Measurements from ENCODE around the gene IRS1.

IRS1 gene

DNA sequence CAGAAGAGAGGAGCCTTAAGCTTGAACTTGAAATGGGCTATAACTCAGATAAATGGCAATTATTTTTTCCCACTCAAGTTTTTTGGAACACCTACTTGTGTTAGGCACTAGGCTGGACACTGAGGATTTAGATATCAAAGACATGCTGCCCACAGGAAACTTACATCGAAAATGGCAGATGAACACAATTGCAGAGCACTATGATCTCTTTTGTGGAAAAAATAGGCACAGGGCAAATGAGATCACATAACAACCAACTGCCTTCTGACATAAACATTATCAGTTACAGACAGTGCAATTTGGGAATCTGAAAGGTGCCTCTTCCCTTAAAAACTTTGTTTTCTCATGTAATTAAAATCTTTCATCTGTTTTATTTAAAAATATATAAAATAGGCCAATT lies 3.8 kb upstream of the IRS1 start:
- Histone ChIP-seq H3K27me3 (ENCODE audit: control insufficient read depth, insufficient read depth, low read length) (no peaks in the 10 kb centered on the region), H3K9ac (ENCODE audit: low read depth, low read length) (no peak overlapping the region), H3K4me3 (ENCODE audit: low read depth, low read length) (no peak overlapping the region), H3K4me1 (ENCODE audit: control insufficient read depth, insufficient read depth, low read length) (no peaks in the 10 kb centered on the region), H3K9me3 (ENCODE audit: control insufficient read depth, insufficient read depth, low read length) (no peaks in the 10 kb centered on the region), H3K36me3 (ENCODE audit: control insufficient read depth, insufficient read depth, low read length) (no peaks in the 10 kb centered on the region)

DNA sequence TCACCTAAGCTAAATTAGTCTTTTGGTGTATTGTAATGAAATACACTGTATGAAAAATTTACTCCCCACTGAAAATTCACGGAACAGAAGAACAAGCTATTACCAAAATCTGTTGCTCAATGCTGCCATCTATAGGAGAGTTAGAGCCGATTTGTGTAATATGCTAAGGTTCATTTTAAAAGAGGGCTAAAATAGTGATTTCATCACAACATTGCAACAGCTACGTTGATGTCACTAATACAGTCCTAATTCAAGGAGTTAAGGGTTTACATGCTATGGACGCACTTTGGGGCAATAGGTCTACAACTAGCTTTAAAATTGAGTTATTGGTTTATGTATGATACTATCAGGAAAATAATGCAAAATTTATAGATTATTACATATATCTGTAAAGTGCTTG lies 3.0 kb upstream of the IRS1 start:
- H3K9me3 ChIP-seq (ENCODE audit: control insufficient read depth, insufficient read depth, low read length), result no peaks in the 10 kb centered on the region
- no peak overlapping the region for H3K9ac ChIP-seq (ENCODE audit: low read depth, low read length)
- no peak overlapping the region for H3K4me3 ChIP-seq (ENCODE audit: low read depth, low read length)
- H3K4me1 ChIP-seq (ENCODE audit: control insufficient read depth, insufficient read depth, low read length), result no peaks in the 10 kb centered on the region
- no peaks in the 10 kb centered on the region for H3K27me3 ChIP-seq (ENCODE audit: control insufficient read depth, insufficient read depth, low read length)
- peaks cover 3% of the 10 kb centered on the region for H3K36me3 ChIP-seq (ENCODE audit: control insufficient read depth, insufficient read depth, low read length)

DNA sequence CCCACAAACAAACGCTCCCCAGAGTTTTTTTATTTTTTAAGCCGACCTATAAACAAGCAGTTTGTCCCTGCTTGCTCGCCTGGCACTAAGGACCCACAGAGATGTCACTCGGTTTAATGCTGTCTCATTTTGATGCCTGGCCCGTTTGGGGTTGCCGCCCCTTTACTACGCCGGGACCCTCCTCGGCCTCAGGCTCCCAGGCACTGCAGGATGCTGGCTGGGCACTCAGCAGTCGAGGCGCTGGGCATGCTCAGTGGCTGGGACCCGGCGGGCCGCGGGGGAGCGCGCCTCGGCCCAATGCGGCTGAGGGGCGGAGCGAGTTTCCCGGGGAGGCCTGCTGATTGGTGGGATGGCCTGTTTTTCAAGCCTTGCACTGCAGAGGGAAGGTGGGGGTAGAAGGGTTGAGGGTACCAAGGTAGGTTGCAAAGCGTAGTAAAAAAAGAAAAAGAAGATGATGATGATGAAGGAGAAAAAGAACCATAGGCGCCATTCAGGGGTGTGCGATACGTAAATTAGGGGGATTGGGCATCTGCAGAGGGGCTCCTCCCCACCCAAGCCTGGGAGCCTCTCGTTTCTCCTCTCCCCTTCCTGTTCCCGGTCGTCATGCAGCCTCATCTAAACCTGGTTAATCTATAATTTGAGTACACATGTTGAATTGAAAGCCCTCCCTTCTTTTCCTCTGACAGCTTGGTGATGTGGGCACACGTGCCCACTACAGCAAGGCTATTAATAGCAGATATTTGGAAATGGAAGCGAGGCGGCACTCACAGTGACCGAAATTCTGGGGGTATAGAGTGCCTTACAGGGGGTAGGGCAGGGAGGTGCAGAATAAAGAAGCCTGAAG lies 1.5 kb upstream of the IRS1 start:
- Histone ChIP-seq H3K36me3 (ENCODE audit: control insufficient read depth, insufficient read depth, low read length) (peaks cover 15% of the 10 kb centered on the region), H3K9me3 (ENCODE audit: control insufficient read depth, insufficient read depth, low read length) (no peaks in the 10 kb centered on the region), H3K9ac (ENCODE audit: low read depth, low read length) (no peak overlapping the region), H3K27me3 (ENCODE audit: control insufficient read depth, insufficient read depth, low read length) (no peaks in the 10 kb centered on the region), H3K4me3 (ENCODE audit: low read depth, low read length) (peak overlapping the region; percentile 84), H3K4me1 (ENCODE audit: control insufficient read depth, insufficient read depth, low read length) (no peaks in the 10 kb centered on the region)

DNA sequence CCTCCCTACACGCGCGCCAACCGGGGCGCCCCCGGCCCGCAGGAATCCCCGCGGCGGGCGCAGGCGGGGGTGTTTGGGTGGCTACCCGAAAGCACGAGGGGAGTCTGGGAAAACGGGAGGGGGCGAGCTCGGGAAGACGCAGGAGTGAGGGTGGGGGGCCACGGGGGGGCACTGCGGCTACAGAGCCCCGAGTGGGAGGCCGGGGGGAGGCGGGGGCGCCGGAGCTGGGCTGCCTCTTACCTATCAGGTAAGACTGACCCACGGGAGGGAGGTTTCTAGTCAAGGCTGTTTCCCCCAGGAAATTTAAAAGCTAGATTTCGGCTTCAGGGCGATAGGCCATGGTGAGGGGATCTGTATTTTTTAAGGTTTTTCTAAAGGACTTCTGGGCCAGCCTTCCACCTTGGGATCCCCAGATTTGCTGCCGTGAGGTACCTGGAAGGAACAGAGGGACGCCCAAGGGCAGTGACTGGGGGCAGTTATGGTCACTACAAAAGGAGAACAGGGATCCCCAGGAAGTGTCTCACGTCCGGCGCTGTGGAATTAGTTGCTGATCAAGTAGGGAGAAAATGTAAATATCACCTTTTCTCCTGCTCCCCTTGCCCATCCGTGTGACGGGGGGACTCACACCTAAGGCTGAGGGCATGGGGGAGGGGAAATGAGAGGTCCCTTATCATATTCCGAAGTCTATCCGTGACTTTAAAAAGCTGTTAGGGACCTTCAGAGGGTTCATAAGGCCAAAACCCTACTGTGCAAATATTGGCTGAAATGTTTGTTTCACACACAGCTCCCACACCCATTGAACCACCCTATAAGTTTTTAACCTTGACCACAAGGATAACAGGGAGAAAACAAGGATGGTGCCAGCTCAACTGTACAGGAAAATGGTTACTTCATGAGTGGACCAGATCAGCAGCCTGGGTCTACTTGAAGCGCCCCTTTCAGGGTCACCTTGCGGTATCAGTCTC lies 638 bp upstream of the IRS1 start:
- no peak overlapping the region for H3K9ac ChIP-seq (ENCODE audit: low read depth, low read length)
- no peaks in the 10 kb centered on the region for H3K27me3 ChIP-seq (ENCODE audit: control insufficient read depth, insufficient read depth, low read length)
- no peaks in the 10 kb centered on the region for H3K4me1 ChIP-seq (ENCODE audit: control insufficient read depth, insufficient read depth, low read length)

DNA sequence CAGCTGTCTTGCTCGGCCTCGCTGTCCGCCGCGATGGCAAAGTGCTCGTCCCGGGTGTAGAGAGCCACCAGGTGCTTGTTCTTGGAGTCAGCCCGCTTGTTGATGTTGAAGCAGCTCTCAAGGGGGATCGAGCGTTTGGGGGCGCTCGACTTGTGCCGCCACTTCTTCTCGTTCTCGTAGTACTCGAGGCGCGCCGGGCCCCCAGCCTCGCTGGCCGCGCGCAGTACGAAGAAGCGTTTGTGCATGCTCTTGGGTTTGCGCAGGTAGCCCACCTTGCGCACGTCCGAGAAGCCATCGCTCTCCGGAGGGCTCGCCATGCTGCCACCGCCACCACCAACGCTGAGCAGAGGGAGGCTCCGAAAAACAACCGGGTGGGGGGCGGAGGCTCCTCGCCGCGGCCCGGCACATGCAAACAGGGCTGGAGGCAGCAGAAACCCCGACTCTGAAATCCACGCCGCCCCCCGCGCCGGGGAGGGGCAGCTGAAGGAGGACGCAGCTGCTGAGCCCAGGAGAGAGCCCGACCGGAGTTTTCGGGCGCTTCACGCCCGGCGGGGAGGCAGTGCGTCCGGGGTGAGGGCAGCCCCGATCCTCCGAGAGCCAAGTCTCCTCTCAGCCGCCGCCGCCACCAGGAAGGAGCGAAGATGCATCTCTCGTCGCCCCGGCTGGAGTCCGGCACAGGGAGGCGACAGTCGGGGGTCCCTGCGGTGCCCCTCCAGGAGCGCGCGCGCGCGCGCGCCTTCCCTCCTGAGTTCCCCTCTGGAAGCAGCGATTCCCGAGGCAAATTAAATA lies 1.0 kb downstream of the IRS1 start:
- Histone ChIP-seq H3K27me3 (ENCODE audit: control insufficient read depth, insufficient read depth, low read length) (no peaks in the 10 kb centered on the region), H3K9me3 (ENCODE audit: control insufficient read depth, insufficient read depth, low read length) (no peaks in the 10 kb centered on the region), H3K36me3 (ENCODE audit: control insufficient read depth, insufficient read depth, low read length) (peaks cover 20% of the 10 kb centered on the region), H3K4me3 (ENCODE audit: low read depth, low read length) (peak overlapping the region; percentile 63), H3K4me1 (ENCODE audit: control insufficient read depth, insufficient read depth, low read length) (no peaks in the 10 kb centered on the region), H3K9ac (ENCODE audit: low read depth, low read length) (no peak overlapping the region)

More for the DNA sequence above, 638 bp upstream of the IRS1 start:
- H3K4me3 ChIP-seq (ENCODE audit: low read depth, low read length), result peak overlapping the region; percentile 84
- peaks cover 20% of the 10 kb centered on the region for H3K36me3 ChIP-seq (ENCODE audit: control insufficient read depth, insufficient read depth, low read length)
- H3K9me3 ChIP-seq (ENCODE audit: control insufficient read depth, insufficient read depth, low read length), result no peaks in the 10 kb centered on the region

DNA sequence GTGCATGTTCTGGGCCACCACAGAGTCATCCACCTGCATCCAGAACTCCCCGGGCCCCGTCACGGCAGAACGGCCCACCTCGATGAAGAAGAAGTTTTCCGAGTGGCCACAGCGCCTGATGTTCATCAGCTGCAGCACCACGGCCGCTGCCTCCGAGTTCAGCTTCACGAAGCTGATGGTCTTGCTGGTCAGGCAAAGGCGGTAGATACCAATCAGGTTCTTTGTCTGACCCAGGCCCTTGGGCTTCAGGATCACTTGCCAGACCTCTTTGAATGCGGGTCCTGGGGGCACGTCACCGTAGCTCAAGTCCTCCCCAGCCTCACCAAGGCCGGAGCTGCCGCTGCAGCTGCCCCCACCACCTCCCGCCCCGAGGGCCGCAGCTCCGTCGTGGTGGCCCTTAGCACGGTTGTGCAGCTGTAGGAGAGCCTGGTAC lies 1.6 kb downstream of the IRS1 start:
- H3K9me3 ChIP-seq (ENCODE audit: control insufficient read depth, insufficient read depth, low read length), result no peaks in the 10 kb centered on the region

DNA sequence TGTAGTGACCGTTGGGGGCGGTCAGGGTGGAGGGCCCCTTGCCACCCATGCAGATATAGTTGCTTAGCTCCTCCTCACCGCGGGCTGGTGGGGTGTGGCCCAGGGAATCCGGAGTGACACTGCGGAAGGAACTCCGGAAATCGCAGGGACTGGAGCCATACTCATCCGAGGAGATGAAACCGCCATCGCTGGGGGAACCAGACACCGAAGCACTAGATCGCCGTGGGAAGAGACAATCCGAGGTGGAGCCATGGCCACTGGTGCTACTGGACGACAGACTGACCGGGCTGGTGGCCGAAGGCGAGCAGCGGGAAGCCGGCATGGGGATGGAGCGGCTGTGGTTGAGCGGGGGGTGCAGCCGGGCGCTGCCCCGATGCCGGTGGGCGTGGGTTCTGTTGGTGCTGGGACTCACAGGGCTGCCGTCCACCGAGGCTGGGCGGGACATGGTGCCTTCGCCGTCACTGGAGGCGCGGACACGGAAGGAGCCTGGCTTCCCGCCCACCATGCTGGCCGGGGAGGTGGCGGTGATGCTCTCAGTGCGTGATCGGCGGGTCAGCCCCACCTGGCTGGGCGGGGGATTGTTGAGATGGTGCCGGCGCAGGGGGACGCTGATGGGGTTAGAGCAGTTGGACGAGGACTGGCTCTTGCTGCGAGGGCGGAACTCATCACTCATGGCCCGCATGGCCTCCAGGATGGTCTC lies 2.2 kb downstream of the IRS1 start:
- Histone ChIP-seq H3K36me3 (ENCODE audit: control insufficient read depth, insufficient read depth, low read length) (peaks cover 20% of the 10 kb centered on the region), H3K4me1 (ENCODE audit: control insufficient read depth, insufficient read depth, low read length) (no peaks in the 10 kb centered on the region), H3K9ac (ENCODE audit: low read depth, low read length) (no peak overlapping the region), H3K9me3 (ENCODE audit: control insufficient read depth, insufficient read depth, low read length) (no peaks in the 10 kb centered on the region), H3K4me3 (ENCODE audit: low read depth, low read length) (peak overlapping the region; percentile 63), H3K27me3 (ENCODE audit: control insufficient read depth, insufficient read depth, low read length) (no peaks in the 10 kb centered on the region)

More for the DNA sequence above, 1.6 kb downstream of the IRS1 start:
- Histone ChIP-seq H3K27me3 (ENCODE audit: control insufficient read depth, insufficient read depth, low read length) (no peaks in the 10 kb centered on the region), H3K4me1 (ENCODE audit: control insufficient read depth, insufficient read depth, low read length) (no peaks in the 10 kb centered on the region), H3K36me3 (ENCODE audit: control insufficient read depth, insufficient read depth, low read length) (peaks cover 20% of the 10 kb centered on the region), H3K4me3 (ENCODE audit: low read depth, low read length) (peak overlapping the region; percentile 63), H3K9ac (ENCODE audit: low read depth, low read length) (no peak overlapping the region)

DNA sequence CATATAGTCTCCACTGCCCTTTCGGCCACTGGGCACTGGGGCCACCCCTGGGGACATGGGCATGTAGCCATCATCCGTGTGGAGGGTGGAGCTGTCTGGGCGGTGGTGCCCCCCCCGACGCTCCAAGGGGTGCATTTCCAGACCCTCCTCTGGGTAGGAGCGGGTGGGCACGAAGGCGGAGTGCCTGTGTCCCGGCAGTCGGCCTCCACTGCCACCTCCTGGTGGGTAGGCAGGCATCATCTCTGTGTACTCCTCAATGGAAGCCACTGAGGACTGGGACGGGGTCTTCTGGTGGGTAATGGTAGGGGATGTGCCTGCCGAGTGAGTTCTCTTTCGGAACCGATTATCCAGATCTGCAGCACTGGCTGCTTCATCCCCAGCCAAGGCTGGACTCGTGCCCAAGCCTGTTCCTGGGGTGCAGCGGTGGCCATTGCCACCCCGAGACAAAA lies 2.8 kb downstream of the IRS1 start:
- no peak overlapping the region for H3K4me3 ChIP-seq (ENCODE audit: low read depth, low read length)
- H3K9me3 ChIP-seq (ENCODE audit: control insufficient read depth, insufficient read depth, low read length), result no peaks in the 10 kb centered on the region
- H3K4me1 ChIP-seq (ENCODE audit: control insufficient read depth, insufficient read depth, low read length), result no peaks in the 10 kb centered on the region
- no peak overlapping the region for H3K9ac ChIP-seq (ENCODE audit: low read depth, low read length)
- peaks cover 20% of the 10 kb centered on the region for H3K36me3 ChIP-seq (ENCODE audit: control insufficient read depth, insufficient read depth, low read length)
- H3K27me3 ChIP-seq (ENCODE audit: control insufficient read depth, insufficient read depth, low read length), result no peaks in the 10 kb centered on the region

DNA sequence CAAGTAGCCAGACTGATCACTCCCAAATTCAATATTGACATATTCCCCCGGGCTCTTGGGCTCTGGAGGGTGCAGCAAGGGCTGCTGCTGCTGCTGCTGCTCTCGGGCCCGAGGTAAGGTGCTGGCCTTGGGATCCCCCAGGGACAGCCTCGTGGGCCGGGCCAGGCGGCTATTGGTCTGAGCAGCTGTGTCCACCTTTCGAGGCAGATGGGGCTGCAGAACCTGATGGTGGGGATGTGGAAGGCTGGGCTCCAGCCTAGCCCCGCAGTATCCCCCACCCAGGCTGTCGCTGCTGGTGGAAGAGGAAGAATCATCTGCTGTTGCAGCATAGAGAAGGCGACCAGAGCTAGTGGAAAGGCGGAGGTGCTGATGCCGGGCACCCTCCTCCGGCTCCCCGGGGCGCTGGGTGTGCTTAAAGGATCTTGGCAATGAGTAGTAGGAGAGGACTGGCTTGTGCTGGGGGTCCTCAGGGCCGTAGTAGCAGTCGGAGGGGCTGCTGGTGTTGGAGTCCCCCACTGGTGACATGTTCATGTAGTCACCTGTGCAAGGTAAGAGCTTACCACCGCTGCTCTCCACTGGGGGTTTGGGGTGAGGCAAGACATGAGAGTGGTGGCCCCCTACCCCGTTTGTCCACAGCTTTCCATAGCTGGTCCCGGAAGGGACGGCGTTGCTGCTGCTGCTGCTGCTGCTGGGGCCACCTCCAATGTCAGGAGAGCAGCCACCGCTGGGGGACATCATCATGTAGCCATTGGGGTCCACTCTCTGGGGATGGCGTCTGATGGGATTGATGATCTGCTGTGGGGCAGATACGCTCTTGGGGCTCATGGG lies 3.4 kb downstream of the IRS1 start:
- H3K4me3 ChIP-seq (ENCODE audit: low read depth, low read length), result no peak overlapping the region
- no peak overlapping the region for H3K9ac ChIP-seq (ENCODE audit: low read depth, low read length)
- H3K9me3 ChIP-seq (ENCODE audit: control insufficient read depth, insufficient read depth, low read length), result no peaks in the 10 kb centered on the region
- peaks cover 20% of the 10 kb centered on the region for H3K36me3 ChIP-seq (ENCODE audit: control insufficient read depth, insufficient read depth, low read length)
- H3K27me3 ChIP-seq (ENCODE audit: control insufficient read depth, insufficient read depth, low read length), result no peaks in the 10 kb centered on the region
- H3K4me1 ChIP-seq (ENCODE audit: control insufficient read depth, insufficient read depth, low read length), result no peaks in the 10 kb centered on the region

DNA sequence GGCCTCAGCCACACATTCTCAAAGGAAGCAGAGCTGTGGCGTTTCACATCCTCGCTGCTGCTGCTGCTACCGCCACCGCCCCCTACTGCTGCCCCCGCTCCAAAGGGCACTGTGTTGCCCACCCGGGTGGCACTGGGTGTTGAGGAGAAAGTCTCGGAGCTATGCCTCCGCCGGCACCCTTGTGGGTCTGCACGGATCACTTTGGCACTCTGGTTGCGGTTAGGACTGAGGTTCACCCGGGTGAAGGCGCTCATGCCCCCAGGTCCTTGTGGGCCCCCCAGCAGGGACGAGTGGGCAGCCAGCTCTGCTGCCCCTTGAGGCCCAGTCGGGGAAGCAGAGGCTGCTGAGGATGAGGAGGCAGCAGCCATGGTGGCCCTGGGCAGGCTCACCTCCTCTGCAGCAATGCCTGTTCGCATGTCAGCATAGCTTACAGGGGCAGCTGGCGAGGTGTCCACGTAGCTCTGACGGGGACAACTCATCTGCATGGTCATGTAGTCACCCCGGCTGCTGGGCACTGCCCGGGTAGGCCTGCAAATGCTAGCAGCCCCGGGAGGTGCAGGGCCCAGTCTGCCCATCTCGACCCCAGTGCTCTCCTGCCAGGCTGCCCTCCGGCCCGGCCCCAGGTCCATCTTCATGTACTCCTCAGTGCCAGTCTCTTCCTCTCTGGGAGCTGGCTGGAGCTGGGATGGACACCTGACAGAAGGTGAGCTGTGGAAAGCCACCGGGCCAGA lies 4.2 kb downstream of the IRS1 start:
- no peaks in the 10 kb centered on the region for H3K4me1 ChIP-seq (ENCODE audit: control insufficient read depth, insufficient read depth, low read length)
- no peak overlapping the region for H3K9ac ChIP-seq (ENCODE audit: low read depth, low read length)
- no peaks in the 10 kb centered on the region for H3K9me3 ChIP-seq (ENCODE audit: control insufficient read depth, insufficient read depth, low read length)
- peaks cover 20% of the 10 kb centered on the region for H3K36me3 ChIP-seq (ENCODE audit: control insufficient read depth, insufficient read depth, low read length)
- no peaks in the 10 kb centered on the region for H3K27me3 ChIP-seq (ENCODE audit: control insufficient read depth, insufficient read depth, low read length)
- no peak overlapping the region for H3K4me3 ChIP-seq (ENCODE audit: low read depth, low read length)

Data from iPS-15b (cell line).